HG03196 (cell line): ENCODE data around the gene QPCT.
A peak's percentile ranks its signal among the peaks of the same experiment; 100 is the strongest.

ENCODE experiments used
- ATAC-seq: cut with Tn5 transposase; IDR thresholded peaks from one replicate; pipeline ENCODE4 v1.9.1; 2021; ENCODE audit not compliant: unreplicated experiment

The QPCT gene

DNA sequence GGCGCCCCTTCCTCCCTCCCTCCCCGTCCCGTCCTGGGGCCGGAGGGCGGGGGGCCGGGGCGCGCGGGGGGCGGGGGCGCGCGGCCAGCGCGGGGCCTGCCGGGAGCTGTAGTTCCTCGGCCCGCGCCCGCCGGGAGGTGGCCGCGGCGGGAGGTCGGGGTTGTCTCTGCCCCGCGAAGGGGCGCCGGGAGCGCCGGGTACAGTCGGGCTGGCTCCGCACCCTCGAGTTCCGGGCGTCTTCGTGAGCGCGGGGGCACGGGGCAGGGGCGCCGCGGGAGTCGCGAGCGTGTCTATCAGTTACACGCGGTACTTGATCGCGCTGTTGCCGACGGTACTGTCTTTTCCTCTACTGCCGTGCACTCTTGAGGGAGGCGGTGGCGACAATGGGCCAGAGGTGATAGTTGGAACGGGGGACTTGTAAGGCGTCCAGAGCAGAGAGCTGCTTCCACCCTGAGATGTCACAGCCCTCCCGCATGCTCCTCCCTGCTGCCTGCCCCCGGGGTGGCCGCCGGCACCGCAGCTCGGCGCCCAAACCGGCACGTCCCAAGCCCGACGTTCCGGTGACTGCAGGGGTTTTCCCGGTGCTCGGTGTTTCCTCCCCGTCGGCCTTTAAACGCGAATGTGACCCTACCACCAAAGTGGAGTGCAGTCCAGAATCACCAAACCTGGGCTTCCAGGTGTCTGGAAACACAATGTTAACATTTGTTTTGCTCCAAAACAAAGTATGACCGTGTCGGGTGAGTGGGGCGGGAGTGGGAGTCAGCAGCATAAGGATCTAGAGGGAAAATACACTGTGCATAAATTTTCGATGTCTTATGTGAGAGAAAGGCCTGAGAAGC is 19.4 kb upstream of the QPCT start, which contains the start of gene PRKD3:
TSS of gene PRKD3 (minus strand) at position 48 of the 839 bp plus-strand sequence. CDS start 8,309 bp downstream, outside the sequence.
- ATAC-seq: peak; percentile 70

DNA sequence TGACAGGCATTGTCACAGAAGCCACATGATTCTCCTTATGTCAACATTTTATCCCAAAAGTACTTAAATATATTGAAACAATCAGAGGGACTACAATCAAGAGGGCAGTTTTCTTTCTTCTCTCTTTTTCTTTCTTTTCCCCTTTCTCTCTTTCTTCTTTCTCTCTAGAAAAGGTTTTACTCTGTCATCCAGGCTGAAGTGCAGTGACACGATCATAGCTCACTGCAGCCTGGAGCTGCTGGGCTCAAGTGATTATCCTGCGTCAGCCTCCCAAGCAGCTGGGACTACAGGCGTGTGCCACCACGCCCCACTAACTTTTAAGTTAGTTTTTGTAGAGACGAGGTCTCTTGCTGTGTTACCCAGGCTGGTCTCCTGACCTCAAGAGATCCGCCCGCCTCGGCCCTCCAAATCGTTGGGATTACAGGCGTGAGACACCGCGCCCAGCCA is 18.8 kb upstream of the QPCT start:
- no peak for ATAC-seq

DNA sequence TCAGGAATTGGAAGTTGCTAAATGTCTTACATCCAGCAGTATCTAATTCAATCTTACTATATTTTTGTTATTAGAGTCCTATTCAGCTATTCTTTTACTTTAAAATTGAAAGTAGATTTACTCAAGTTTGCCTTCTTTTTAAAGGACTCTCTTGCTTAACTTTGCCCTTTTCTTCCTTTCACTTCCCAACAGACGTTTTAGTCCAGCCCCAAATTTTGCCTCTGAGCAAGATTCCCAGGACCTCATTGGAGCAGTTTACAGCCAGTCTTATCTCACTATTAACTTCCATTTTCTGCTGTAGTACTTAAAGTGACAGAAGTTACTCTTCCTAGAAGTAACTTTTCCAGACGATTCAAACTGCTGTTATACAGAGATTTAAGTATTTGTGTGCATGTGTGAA is 18.1 kb upstream of the QPCT start:
- ATAC-seq: no peak

DNA sequence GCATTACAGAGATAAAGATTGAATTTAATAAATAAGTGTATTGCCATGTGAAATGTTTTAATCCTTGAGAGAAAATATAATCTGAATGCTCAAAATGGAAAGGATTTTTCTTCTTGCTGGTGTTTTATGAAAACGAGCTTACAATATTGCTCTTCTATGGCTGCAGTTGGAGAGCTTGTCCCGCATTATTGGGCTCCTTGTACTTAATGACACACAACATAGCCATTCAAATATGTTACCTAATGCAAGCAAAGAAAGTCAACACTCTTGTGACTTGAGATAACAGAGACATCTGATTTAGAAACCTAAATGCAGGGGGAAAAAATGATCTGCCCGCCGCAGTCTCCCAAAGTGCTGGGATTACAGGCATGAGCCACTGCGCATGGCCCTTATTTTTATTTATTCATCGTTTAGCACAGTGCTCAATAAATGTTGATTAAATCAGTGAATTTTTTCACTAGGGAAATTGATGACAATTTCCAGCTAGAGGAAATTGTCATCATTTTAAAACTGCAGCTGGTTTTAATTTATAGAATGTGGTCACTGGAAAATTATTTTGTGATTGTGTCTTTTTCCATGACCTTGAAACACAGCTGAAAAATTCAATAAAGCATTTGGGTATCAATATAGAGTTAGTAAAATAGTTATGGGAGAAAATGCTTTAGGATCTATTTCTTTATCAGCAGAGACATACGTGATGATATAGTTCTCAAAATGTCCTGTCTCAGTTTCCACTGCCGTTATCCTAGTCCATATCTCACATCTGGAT is 17.4 kb upstream of the QPCT start:
- no peak for ATAC-seq

DNA sequence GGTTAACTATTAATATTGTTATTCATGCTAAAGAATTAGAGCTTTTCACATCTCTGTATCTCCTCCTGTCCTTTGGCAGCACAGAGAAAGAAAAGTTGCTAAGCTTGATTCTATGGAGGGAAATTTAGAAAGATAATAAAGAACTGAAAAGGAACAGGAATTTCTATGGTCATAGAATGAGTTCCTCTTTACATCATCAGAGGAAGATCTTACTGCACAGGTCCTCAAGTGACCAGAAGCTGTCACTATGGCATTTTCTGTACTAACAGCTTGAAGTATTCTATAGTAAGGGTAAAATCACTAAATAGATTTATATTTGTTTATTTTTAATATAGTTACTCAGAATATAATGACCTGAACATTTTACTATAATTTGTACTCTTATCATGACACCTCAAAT is 13.7 kb upstream of the QPCT start:
- ATAC-seq: no peak

DNA sequence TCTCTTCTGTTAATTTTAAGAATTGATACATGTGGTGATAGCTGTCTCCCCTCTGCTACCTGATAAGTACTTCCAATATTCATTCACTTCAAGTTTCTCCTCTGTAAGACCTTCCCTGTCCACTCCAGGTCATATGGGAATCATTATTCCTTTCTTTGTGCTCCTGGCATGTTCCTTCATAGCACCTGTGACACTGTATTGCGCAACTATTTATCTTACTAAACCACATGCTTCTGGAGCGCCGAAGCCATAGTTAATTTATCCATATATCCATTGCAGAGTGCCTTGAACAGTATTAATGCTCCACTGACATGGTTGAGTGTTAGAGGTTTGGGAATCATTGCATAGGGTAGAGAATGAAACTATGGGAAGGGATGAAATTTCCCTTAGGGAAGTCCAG is 11.9 kb upstream of the QPCT start:
- ATAC-seq: no peak

DNA sequence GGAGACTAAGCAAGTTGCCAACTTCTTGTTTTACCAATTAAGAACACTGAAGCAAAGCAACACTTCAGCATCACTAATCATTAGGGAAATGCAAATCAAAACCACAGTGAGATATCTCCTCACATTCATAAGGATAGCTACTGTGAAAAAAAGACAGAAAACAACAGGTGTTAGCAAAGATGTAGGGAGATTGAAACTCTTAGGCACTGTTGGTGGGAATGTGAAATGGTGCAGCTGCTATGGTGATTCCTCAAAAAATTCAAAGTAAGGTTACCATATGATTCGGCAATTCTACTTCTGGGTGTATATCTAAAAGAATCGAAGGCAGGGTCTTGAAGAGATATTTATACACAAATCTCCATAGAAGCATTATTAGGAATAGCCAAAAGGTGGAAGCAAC is 11.2 kb upstream of the QPCT start:
- no peak for ATAC-seq

DNA sequence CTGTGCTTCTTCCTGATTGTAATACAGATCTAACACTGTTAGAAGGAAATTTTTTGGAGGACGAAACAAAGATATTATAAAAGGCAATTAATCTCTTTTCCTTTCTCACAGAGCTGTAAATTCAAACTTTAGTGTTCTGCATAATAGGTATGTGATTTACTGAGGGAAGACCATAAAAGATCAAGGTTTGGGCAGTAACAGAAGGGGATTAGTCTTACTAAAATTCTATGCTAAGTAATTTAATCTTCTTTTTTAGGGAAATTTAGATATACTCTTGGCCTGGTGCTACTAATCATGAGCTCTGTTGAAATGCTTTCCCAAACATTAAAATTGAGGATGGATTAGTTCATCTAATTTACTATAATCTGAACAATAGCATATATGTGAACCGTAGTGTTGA is 8.8 kb upstream of the QPCT start:
- ATAC-seq: no peak

DNA sequence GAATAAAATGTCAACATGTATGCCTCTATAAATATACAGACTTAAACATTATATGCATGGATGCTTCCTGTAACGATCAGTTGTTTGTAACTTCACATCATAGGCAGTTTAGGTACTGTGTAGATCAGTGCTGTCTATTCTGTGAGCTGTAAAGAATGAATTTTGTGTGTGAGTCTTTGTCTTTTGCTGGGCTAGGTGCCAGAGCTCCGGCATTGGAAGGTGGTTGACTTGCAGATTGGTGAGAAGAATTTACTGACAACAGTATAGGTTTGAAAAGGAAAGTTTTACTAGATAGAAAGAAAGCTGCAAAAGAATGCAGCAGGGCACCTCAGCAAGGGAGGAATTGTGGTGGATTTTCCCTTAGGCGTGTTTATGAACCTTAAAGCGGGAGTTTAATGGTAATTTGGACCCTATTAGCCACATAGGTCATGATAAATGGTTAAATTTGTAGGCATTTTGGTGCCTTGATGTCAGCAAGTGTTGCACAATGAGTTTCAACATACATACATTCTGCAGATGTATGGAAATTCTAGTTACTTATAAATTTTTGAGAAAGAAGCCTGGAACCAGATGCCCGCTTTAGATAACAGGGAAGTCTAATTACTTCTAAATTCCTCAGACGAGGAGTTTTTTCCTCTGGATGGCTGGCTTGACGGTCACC is 6.7 kb upstream of the QPCT start:
- ATAC-seq: no peak

DNA sequence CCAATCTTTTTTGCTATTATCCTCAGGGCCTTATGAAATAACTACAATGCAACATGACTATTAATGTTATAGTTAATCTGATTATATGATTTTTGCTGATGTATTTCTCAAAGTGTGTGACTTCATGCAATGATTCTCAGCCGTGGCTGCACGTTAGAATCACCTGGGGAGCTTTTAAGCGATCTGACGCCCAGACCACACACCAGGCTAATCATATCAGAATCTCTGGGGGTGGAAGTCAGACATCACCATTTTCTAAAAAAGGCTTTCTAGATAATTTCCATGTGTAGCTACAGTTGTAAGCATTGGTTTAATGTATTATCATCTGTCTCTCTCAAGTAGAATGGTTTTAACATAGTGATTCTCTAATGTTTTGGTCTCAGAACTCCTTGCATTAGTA is 5.5 kb upstream of the QPCT start:
- ATAC-seq: no peak

DNA sequence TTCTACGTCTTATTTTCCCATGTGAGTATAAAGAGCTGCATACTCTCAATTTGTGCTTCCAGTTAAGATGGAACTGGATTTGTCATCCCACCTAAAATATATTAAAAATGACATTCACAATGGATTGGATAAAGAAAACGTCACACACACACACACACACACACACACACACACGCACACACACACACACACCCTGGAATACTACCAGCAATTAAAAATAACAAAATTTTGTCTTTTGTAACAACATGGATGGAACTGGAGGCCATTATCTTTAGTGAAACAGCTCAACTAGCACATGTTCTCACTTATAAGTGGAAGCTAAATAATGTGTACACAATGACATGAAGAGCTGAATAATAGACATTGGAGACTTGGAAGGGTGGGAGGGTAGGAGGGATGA is 3.8 kb upstream of the QPCT start:
- no peak for ATAC-seq

DNA sequence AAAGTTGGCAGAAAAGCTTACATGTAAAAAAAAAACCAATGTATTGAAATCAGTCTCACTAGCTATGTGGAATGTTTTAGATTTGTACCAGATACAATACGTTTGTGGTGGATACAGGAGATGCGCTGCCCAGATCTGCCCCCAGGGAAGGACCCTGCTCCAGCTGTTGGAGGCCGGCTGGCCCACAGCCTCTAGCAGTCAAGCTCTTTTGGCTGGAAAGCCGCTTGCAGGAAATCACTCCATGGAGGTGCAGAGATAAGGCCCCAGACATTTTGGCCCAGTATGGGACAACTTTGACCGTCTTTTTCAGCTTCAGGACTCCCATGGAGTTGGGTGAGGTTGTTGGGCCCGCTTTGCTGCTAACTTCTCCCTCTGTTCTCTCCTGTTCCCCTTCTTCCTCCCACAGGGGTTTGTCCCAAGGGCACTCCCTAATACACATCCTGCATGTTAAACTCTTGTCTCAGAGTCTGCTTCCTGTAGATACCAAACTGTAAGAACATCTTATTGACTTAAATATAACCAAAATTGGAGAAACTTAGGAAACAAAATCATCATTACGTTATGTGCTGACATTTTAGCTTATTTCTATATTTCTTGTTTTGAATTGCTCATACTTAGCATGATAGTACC is 1.7 kb upstream of the QPCT start:
- ATAC-seq: no peak

DNA sequence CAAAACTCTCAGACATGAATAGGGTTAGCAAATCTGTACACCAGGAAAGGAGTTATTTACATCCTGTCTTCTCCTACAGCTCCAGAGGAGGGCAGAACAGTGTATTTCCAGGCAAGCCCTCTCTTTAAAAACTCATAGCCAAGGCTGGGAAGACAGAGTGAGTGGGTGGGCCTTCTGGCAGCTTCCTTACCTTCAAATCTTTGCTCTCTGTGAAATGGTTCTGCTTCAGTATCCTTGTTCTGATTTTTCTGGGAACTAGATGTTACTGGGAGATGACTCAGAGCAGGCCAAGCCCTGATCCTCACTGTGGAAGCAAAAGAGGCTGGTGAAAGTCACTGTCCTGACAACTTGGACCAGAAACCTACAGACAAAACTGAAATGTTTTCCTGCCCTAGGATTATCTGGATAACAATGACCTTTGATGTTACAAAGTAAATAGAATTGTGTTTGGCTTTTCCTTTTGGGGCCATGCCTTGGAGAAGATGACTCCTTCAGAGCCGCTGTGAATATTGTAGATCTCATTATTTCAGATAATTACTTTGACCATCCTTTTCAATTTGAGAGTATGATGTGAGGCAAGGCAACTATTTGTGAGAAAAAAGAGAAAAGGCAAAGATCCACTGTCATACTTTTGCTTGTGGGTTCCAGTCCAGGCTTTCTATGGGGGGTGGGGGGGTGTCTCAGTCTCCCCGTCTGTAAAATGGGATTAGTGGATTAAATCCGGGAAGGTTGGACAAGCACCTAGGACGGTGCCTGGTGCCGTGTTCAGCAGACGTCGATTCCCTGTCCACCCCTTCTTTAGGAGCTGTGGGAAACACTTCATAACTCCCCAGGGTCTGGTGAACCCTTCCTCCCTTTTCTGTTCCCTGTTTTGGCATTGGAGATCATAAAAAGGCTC is 644 bp upstream of the QPCT start:
- no peak for ATAC-seq

DNA sequence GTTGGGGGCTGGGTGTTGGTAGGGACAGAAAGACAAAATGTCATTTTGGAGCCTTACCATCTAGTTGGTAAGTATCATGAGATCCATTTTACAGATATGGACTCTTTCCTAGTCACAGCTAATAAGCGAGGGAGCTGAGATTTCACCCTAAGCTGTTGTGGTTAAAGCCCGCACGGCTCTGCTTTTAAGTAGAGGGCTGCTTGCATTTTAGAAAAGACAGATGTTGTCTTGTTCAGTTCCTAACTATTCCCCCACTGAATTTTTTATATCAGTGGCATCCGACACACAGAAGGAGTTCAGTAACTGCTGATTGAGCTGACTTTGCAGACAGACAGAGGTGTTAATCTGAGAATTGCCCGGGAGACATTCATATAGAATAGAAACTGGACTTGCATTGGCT is 3.7 kb downstream of the QPCT start:
- ATAC-seq: no peak

DNA sequence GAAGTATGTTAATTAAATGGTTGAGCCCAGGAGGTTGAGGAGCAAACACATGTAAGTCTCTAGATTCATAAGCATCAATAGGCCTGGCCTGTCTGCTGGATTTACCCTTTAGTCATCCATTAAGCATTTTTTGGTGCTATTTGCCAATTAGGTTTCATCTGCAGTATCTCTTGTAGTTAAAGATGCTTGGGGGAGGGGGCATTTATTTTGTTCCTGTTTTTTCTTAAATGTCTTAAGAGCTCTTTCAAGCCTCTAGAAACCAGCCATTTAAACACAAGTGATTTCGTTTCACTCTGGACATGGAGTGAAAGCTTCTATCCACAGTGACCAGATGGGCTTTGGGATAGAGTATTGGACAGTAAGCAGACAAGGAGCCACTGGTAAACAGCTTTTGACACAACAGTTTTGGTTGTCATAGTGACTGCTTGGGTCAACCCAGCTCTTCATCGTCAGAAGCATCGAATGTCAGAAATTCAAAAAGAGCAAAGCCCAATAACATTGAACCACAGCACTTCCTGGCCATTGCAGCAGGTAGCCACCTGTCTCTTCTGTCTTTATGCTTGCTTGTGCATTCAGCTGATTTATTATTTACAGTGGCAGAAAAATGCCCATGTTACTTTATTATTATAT is 4.9 kb downstream of the QPCT start:
- ATAC-seq: no peak

DNA sequence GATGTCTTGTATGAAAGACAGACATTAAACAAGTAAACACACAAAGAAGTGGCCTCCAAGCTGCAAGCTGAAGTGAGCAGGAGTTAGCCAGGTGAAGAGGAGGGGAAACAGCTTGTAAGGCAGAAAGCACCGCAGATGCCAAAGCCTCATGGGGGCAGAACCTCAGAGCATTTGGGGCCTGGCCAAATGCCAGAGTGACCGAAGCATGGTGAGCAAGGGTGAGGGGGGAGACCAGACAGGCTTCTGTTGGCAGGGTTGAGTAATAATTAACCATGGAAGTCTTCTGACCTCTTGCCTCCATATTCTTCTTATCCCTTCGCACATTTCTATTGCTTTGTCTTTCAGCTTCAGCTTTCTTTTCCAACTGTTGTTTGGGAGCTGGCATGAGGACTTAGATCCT is 5.6 kb downstream of the QPCT start:
- no peak for ATAC-seq

DNA sequence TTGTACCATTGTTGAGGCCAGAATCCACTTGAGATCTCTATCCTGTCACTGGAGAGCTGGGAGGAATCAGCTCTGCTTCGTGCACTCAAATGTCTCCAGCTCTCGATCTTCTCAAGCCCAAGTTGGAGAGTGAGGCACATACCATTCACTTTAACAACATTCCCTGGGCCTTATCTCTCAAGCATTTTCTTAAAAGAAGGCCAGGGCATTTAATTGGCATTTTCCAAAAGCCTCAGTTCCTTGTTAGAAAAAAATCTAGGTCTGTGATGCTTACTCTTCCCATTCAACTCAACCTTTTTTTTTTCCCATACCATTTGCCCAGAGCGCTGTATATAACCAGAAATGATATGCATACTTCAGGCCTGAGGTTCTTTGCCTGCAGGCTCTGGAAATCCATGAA is 10.1 kb downstream of the QPCT start:
- no peak for ATAC-seq

DNA sequence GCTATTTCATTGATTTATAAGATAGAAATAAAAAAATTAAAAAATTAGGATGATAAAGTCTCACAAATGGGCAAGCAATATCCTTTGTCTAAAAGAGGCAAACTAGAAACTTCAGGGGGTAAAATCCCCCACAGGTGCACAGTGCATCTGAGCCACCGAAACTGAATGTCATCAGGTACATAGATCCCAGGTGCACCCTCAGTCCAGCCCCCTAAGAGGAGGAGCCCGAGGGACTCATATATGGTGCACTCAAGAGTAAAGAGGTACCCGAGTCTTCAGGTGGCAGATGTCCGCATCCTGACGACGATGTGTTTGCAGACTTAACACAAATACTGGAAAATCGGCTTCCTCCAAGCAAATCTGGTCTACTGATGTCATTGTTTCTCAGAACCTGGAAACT is 11.3 kb downstream of the QPCT start:
- ATAC-seq: no peak

DNA sequence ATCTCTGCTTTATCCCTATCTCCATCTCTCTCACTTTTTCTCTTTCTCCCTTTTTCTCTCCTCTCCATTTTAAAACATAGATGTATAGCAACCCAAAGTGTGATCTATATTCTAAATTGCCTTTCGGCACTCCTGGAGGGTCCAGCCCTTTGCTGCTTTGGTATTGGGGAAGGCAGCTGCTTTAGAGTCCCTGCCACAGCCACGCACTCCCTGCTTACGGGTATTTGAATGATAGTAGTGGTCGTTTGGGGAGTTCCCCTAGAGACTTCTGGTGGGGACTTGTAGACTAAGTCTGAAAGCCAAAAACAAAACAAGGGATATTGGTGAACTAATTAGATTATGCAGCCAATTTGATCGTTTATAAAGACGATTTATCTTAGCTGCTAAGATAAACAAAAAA is 11.9 kb downstream of the QPCT start:
- no peak for ATAC-seq

DNA sequence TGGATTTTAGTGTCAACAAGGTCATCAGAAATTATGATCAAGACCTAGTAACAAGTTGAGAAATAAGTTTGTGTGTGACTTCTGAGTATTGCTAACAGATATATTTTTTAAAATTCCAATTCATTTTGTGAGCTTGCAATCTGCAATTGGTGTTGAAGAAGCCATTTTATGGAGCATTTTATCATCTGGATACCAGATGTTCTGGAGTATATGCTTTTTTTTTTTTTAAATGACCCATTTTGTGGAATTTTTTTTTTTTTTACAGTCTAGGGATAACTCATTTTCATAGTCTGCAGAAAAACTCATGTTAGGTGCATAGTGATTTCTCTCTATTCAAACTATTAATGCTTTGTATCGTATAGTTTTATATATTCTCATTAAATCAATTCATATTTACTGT is 12.6 kb downstream of the QPCT start:
- no peak for ATAC-seq
